Ishikawa (cell line): Measurements from ENCODE around the gene CST5.

ENCODE experiments used
- RAD21 ChIP-seq: IDR thresholded peaks from 2 replicates; pipeline ENCODE4 v1.6.1; 2012; ENCODE audit warnings: low read depth
- YY1 ChIP-seq: IDR thresholded peaks from 2 replicates; pipeline ENCODE4 v1.6.1; 2012; ENCODE audit warnings: low read depth
- ZBTB7A ChIP-seq: IDR thresholded peaks from 2 replicates; pipeline ENCODE4 v1.6.1; 2012; ENCODE audit warnings: low read depth

DNA sequence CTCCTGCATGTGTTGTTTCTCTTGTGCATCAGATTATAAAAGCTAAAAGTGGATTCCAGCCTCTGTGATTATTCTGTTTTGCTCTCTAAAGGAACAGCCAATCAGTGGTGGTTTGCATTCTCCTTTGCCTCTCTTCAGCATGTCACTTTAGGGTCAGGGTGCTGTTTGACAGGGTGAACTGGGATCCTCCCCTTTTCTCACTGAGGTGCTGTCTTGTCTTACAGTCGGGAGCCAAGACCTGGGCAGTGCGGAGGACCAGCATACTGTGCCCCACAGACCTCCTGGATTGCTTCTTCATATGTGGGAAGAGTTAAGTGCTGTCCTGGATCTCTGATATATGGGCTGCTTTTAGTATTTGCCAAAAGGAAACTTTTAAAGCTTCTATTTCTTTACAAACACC is 37.9 kb downstream of the CST5 start:
- TF ChIP-seq ZBTB7A: no peak
- TF ChIP-seq RAD21: no peak
- TF ChIP-seq YY1: no peak
